ENCODE data around the gene MBNL1.

The MBNL1 gene

DNA sequence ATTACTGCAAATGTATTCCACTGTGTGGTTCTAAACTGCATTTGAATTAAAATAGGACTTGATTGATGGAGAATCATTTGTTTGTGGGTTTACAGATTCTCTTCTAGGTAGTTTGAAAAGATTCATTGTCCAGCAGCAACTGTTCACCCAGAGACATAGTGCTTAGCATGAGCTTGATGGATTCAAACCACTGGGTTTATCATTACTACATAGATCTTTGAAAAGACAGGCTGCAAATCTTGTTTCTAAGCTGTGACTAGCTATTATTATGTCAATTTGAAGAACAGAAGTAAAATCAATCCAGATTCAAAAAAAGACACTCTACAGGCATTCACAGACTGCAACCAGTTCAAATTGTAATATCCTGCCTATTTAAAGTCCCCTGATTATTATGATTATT is 49.8 kb downstream of the MBNL1 start:
- TF ChIP-seq, protein P1, sequence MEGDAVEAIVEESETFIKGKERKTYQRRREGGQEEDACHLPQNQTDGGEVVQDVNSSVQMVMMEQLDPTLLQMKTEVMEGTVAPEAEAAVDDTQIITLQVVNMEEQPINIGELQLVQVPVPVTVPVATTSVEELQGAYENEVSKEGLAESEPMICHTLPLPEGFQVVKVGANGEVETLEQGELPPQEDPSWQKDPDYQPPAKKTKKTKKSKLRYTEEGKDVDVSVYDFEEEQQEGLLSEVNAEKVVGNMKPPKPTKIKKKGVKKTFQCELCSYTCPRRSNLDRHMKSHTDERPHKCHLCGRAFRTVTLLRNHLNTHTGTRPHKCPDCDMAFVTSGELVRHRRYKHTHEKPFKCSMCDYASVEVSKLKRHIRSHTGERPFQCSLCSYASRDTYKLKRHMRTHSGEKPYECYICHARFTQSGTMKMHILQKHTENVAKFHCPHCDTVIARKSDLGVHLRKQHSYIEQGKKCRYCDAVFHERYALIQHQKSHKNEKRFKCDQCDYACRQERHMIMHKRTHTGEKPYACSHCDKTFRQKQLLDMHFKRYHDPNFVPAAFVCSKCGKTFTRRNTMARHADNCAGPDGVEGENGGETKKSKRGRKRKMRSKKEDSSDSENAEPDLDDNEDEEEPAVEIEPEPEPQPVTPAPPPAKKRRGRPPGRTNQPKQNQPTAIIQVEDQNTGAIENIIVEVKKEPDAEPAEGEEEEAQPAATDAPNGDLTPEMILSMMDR (IDR thresholded peaks at IDR 0.05): no peak
- no peak overlapping the region for H3K4me3 Mint-ChIP-seq
- DNase-seq: no peak
- no peak overlapping the region for H3K27ac Mint-ChIP-seq
- no peaks in the 10 kb centered on the region for H3K36me3 Mint-ChIP-seq (ENCODE audit: low read depth)
- H3K27me3 Mint-ChIP-seq (ENCODE audit: low read depth, poor library complexity): no peaks in the 10 kb centered on the region
- H3K4me1 Mint-ChIP-seq: peaks cover 6% of the 10 kb centered on the region
- no peaks in the 10 kb centered on the region for H3K9me3 Mint-ChIP-seq

DNA sequence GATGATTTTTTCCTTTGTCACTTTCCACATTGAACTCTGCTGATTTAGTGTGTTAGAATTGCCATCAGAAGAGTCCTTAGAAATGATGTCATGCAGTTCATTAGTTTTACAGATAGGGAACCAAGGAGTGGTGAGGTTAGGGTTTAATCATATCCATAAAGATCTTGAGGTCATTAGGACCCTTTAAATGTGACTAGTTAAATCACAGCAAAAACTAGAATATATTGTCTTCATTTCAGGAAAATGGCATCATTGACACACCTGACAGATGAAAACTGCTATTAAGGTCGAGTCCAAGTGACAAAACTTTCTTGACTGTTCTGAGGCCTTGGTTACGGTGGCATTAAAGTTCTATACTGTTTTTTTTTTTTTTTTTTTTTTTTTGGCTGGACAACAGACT is 50.5 kb downstream of the MBNL1 start:
- TF ChIP-seq, protein P1 (IDR thresholded peaks at IDR 0.05): no peak
- Mint-ChIP-seq H3K4me1 (peaks cover 6% of the 10 kb centered on the region), H3K27me3 (ENCODE audit: low read depth, poor library complexity) (no peaks in the 10 kb centered on the region), H3K9me3 (no peaks in the 10 kb centered on the region), H3K27ac (no peak overlapping the region), H3K36me3 (ENCODE audit: low read depth) (no peaks in the 10 kb centered on the region), H3K4me3 (no peak overlapping the region)
- no peak for DNase-seq

DNA sequence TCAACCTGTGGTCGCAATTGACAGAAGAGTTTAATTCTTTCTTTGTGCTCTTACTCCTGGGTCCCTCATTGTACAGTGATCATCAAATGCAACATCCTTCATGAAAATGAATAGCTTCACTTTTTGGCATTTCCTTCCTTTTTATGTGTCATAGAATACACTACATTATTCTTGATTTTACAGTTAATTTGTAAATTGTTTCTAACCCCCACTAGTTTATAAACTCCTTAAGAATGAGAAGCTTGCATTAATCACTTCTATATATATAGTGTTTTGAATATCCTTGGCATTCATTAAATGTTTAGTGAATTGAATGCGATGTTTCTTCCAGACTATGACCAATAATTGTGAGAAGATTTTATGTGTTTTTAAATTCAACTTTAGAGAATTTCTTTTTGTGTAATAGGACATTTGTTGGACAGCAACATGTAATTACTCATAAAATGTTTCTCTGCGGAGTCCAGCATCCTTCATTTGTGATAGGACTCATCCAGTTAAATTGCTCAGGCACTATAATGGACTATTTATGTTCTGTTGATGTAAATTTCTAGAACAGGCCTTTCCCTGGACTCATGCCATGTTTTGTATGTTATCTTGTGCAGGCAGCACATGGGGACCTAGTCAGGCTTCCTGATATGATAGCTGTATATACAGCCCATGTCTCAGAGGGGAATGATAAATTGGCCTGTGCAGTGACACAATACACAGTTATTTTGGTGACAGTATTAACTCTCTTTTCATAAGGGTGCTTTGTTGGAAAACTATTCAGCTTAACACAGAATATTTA is 51.3 kb downstream of the MBNL1 start:
- H3K4me3 Mint-ChIP-seq: no peak overlapping the region
- TF ChIP-seq, protein P1 (IDR thresholded peaks at IDR 0.05): no peak
- no peak for DNase-seq
- no peaks in the 10 kb centered on the region for H3K27me3 Mint-ChIP-seq (ENCODE audit: low read depth, poor library complexity)
- H3K9me3 Mint-ChIP-seq: peaks cover 1% of the 10 kb centered on the region
- H3K36me3 Mint-ChIP-seq (ENCODE audit: low read depth): no peaks in the 10 kb centered on the region
- H3K27ac Mint-ChIP-seq: no peak overlapping the region
- peaks cover under 1% of the 10 kb centered on the region for H3K4me1 Mint-ChIP-seq

DNA sequence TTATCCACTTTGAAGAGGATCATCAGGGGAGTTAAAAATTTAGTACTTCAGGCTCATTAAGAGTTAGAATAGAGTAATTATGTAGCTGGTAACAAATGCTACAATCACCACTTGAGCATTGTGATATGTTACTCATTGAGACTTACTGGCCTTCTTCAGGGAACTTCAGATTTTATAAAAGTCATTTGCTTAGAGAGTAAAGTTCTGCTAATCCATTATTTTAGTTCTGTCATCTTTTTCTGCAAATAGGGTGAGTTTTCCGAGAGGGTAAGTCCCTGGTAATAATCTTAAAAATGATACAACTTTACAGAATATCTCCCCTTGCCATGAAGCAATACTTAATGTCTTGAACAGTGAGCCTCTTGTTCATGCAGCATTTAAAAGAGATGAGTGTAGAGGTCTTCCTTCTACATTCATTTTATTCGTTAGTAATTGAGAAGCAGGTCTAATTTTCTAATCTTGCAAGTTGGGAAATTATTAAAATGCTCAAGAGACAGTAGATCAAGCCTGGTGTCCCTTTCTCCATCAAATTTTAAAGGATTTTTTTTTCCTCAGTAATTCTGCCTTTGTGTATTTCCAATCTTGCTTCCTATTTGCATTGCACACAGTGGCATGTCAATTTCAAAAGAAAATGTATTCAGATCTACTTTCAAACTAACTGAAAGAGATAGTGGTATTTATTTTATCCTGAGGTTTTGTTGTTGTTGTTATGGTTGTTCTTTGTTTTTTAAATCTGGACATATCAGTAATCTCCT is 52.6 kb downstream of the MBNL1 start:
- no peaks in the 10 kb centered on the region for H3K4me1 Mint-ChIP-seq

DNA sequence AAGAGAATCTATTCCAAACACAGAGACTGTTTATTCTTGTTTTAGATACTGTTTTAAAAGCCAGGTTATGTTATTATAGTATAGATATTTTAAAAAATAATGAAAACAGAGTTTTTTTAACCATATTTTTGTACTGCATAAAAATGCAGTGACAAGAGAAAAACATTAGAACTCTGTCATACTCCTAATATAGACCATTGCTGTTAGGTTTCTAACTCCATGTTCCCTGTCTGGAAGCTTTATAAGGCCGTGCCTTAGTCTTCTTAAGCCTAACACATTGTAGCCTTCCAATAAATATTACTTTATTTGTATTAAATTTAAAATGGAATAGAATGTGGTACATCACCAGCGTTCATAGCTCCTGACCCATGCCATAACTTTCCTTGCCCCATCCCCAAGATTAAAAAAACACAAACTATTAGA is 53.2 kb downstream of the MBNL1 start:
- peaks cover 11% of the 10 kb centered on the region for H3K9me3 Mint-ChIP-seq
- no peak overlapping the region for H3K4me3 Mint-ChIP-seq
- no peaks in the 10 kb centered on the region for H3K27me3 Mint-ChIP-seq (ENCODE audit: low read depth, poor library complexity)
- DNase-seq: no peak
- H3K36me3 Mint-ChIP-seq (ENCODE audit: low read depth): peaks cover 10% of the 10 kb centered on the region
- no peaks in the 10 kb centered on the region for H3K4me1 Mint-ChIP-seq
- TF ChIP-seq, protein P1 (IDR thresholded peaks at IDR 0.05): no peak
- H3K27ac Mint-ChIP-seq: no peak overlapping the region

More for the DNA sequence above, 52.6 kb downstream of the MBNL1 start:
- Mint-ChIP-seq H3K27me3 (ENCODE audit: low read depth, poor library complexity) (no peaks in the 10 kb centered on the region), H3K36me3 (ENCODE audit: low read depth) (peaks cover 9% of the 10 kb centered on the region), H3K4me3 (no peak overlapping the region), H3K9me3 (peaks cover 11% of the 10 kb centered on the region), H3K27ac (no peak overlapping the region)
- DNase-seq: no peak
- TF ChIP-seq, protein P1 (IDR thresholded peaks at IDR 0.05): no peak

All from nephron progenitor cell (in vitro differentiated cells).